ENCODE results near the gene SNTA1.
A peak's percentile ranks its signal among the peaks of the same experiment; 100 is the strongest.
"Not testable (repeated sequence)": the region's sequence is repeated elsewhere in the genome, so short reads cannot be mapped to it uniquely, and the experiment has no call there.

SNTA1 gene

DNA sequence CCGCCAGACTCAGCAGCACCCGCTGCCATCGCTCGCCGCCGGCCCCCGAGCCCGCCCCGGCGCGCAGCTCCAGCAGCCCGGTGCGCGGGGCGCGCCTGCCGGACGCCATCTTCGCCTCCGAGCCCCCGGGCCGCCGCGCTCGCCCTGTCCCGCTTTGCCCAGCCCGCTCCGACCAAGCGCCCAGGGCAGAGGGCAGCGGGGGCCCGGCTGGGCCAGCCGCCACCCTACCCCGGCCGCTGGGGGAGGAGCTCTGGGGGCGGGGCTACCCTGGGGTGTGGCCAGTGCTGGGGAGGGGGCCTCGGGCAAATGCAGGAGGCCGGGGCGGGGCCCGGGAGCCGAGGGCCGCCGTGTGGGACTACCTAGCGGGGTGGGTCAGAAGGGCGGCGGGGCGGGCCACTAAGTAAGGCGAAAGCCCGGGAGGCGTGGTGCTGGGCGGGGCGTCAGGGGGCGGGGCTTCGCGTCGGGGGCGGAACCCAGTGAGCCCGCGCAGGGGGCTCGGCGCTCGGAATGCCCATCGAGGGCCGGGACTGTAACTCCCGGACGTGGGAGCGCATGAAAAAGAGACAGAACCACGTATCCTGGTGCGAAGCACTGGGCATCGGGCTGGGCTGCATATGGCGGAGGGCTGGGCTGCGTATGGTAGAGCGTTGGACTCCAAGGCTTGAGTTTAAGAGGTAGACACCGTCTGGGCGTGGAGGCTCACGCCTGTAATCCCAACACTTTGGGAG lies at the start of gene SNTA1:
TSS of gene SNTA1 (minus strand) at position 252 of the 728 bp plus-strand sequence. CDS start at position 109, 143 bp downstream.
- Histone ChIP-seq H3K36me3 (ENCODE audit: insufficient read depth, low read length) (no peaks in the 10 kb centered on the region), H3K79me2 (ENCODE audit: control insufficient read depth, insufficient read depth, low read length, unreplicated experiment) (no peaks in the 10 kb centered on the region), H3K4me3 (ENCODE audit: low read depth, low read length) (peak within 1 kb of the TSS; percentile 90), H3K27ac (ENCODE audit: low read depth, low read length) (no peak within 1 kb of the TSS), H3K4me1 (ENCODE audit: control insufficient read depth, insufficient read depth, low read length, unreplicated experiment) (peaks cover 5% of the 10 kb centered on the region), H2AFZ (ENCODE audit: low read length, unreplicated experiment) (peak within 1 kb of the TSS; percentile 90), H3K27me3 (ENCODE audit: insufficient read depth, low read length) (no peaks in the 10 kb centered on the region)

DNA sequence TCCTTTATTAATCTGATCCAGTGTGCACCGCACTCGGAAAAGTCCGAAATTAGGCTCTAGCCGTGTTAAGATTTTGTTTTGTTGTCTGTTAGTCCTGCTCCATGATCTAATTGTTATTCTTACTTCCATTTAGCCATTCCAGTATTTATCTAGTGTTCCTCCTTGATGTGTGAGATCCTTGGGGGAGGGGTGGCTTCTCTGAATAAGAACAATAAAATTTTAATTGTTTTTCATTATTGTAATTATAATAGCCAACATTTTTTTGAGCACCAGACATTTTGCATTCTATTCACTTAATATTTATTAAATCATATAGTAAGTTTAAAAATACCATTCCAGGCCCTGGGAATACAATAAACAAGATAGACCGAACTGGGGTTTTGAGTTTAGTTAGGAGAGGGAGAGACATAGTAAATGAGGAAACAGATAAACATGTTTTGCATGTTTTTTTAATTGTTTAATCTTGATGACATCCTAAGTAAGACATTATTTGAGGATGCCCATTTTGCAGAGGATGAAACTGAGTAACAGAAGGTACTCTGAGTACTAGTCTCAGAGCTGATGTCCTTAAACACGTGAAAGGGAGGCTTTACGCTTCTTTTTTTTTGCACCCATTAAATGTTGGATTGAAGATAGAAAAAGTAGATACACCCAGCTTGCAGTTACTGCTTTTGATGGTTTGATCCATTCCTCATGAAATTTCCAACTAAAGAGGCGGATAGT lies 47.5 kb upstream of the SNTA1 start:
- Histone ChIP-seq H3K4me1 (ENCODE audit: control insufficient read depth, insufficient read depth, low read length, unreplicated experiment) (peaks cover 5% of the 10 kb centered on the region), H2AFZ (ENCODE audit: low read length, unreplicated experiment) (no peak overlapping the region), H3K27ac (ENCODE audit: low read depth, low read length) (no peak overlapping the region), H3K36me3 (ENCODE audit: insufficient read depth, low read length) (no peaks in the 10 kb centered on the region), H3K27me3 (ENCODE audit: insufficient read depth, low read length) (no peaks in the 10 kb centered on the region), H3K4me3 (ENCODE audit: low read depth, low read length) (peak overlapping the region; percentile 86), H3K79me2 (ENCODE audit: control insufficient read depth, insufficient read depth, low read length, unreplicated experiment) (peaks cover 14% of the 10 kb centered on the region)

DNA sequence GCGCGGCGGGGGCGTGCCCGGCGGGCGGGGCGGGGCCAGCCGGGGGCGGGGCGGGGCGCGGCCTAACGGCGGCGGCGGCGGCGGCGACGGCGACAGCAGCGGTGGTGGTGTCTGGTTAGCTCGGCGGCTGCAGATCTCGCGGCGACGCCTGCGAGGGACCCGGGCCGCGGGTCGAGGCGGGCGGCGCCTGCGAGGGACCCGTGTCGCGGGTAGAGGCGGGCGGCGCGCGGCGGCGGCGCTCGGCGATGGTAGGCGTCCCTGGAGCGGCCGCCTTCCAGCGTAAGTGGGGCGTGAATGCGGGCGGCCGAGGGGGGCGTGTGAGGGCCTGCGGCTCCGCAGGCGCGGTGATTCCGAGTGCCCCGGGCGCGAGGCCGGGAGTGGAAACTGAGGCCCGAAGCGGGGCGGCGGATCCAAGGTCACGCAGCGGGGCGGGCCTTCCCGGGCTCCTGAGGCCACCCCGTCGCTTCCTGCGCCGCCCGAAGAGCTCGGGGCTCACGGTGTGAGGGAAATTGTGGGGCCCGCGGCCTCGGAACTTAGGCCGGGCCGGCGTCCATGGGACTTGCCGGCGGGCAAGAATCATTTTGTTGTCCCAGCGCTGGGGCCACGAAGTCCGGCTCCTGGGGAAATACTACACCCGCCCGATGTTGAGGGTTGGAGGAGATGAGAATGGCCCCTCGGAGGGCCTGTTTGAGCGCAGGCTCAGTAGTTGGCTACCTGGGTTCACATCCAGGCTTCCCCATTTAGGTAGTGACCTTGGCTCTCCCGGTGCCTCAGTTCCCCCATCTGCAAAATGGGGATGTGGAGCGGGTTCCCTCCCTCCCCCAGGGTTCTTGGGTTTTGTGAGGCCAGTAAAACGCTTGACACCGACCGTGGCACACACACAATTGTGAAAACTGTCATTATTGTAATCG lies 46.7 kb upstream of the SNTA1 start, which contains the start of gene CBFA2T2:
TSS of gene CBFA2T2 (plus strand) at position 74 of the 911 bp plus-strand sequence. CDS start at position 246, 172 bp downstream.
- H3K27ac ChIP-seq (ENCODE audit: low read depth, low read length): peak within 1 kb of the TSS; percentile 82
- H2AFZ ChIP-seq (ENCODE audit: low read length, unreplicated experiment): peak within 1 kb of the TSS; percentile 92
- H3K4me3 ChIP-seq (ENCODE audit: low read depth, low read length): peak within 1 kb of the TSS; percentile 96
- H3K27me3 ChIP-seq (ENCODE audit: insufficient read depth, low read length): no peaks in the 10 kb centered on the region
- peaks cover 14% of the 10 kb centered on the region for H3K79me2 ChIP-seq (ENCODE audit: control insufficient read depth, insufficient read depth, low read length, unreplicated experiment)
- peaks cover 5% of the 10 kb centered on the region for H3K4me1 ChIP-seq (ENCODE audit: control insufficient read depth, insufficient read depth, low read length, unreplicated experiment)
- no peaks in the 10 kb centered on the region for H3K36me3 ChIP-seq (ENCODE audit: insufficient read depth, low read length)

DNA sequence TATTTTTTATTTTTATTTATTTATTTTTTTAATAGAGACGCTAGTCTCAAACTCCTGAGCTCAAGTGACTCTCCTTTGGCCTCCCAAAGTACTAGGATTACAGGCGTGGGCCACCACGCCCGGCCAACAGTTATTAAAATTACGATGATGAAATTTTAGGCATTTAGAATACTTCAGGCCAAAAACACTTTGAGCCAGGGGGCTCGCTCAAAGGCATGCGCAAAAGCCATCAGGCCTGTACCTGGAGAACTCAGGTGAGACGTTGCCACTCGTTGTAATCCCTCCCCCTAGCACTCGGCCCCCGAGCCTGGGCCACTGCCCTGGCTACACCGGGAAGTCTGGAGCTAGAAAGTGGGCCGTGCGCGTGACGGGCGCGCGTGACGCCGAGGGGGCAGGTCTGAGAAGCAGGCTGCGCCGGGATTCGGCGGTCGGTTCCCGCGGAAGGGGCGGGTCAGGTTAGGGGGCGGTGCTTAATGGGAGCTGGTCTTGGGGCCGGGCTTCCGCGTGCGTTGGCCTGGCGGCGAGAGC lies 46.0 kb upstream of the SNTA1 start:
- peaks cover 5% of the 10 kb centered on the region for H3K4me1 ChIP-seq (ENCODE audit: control insufficient read depth, insufficient read depth, low read length, unreplicated experiment)
- H3K27ac ChIP-seq (ENCODE audit: low read depth, low read length): peak overlapping the region; percentile 82

DNA sequence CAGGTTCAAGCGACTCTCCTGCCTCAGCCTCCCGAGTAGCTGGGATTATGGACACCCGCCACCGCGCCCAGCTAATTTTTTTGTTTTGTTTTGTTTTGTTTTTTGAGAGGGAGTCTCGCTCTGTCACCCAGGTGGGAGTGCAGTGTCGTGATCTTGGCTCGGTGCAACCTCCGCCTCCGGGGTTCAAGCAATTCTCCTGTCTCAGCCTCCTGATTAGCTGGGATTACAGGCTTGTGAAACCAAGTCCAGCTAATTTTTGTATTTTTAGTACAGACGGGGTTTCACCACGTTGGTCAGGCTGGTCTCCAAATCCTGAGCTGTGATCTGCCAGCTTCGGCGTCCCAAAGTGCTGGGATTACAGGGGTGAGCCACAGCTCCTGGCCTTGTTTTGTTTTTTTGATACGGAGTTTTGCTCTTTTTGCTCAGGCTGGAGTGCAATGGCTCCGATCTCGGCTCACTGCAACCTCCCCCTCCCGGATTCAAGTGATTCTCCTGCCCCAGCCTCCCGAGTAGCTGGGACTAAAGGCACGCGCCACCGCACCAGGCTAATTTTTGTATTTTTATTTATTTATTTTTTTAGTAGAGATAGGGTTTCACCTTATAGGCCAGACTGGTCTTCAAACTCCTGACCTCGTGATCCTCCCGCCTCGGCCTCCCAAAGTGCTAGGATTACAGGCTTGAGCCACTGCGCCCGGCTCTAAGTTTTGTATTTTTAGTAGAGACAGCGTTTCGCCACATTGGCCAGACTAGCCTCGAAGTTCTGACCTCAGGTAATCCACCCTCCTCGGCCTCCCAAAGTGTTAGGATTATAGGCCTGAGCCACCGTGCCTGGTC lies 45.3 kb upstream of the SNTA1 start:
- H3K36me3 ChIP-seq (ENCODE audit: insufficient read depth, low read length); H3K27me3 ChIP-seq (ENCODE audit: insufficient read depth, low read length); H3K4me1 ChIP-seq (ENCODE audit: control insufficient read depth, insufficient read depth, low read length, unreplicated experiment); H2AFZ ChIP-seq (ENCODE audit: low read length, unreplicated experiment): not testable (repeated sequence)
- Histone ChIP-seq H3K79me2 (ENCODE audit: control insufficient read depth, insufficient read depth, low read length, unreplicated experiment) (peaks cover 14% of the 10 kb centered on the region), H3K4me3 (ENCODE audit: low read depth, low read length) (peak overlapping the region; percentile 96), H3K27ac (ENCODE audit: low read depth, low read length) (peak overlapping the region; percentile 82)

More for the DNA sequence above, 46.0 kb upstream of the SNTA1 start:
- no peaks in the 10 kb centered on the region for H3K27me3 ChIP-seq (ENCODE audit: insufficient read depth, low read length)
- peaks cover 14% of the 10 kb centered on the region for H3K79me2 ChIP-seq (ENCODE audit: control insufficient read depth, insufficient read depth, low read length, unreplicated experiment)
- no peaks in the 10 kb centered on the region for H3K36me3 ChIP-seq (ENCODE audit: insufficient read depth, low read length)
- H3K4me3 ChIP-seq (ENCODE audit: low read depth, low read length): peak overlapping the region; percentile 96
- peak overlapping the region; percentile 92 for H2AFZ ChIP-seq (ENCODE audit: low read length, unreplicated experiment)

DNA sequence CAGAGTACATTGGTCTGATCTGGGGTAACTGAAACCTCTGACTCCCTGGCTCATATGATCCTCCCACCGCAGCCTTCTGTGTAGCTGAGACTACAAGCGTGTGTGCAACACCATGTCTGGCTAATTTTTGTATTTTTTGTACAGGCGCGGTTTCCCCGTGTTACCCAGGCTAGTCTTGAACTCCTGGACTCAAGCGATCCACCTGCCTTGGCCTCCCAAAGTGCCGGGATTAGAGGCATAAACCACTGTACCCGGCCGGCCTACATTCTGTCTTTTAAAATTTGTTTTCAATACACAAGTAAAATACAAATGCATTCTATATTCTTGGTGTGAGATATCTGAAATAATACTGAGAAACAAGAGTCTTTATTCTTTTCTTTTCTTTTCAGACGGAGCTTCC lies 44.6 kb upstream of the SNTA1 start:
- no peak overlapping the region for H3K27ac ChIP-seq (ENCODE audit: low read depth, low read length)
- no peaks in the 10 kb centered on the region for H3K27me3 ChIP-seq (ENCODE audit: insufficient read depth, low read length)
- peaks cover 12% of the 10 kb centered on the region for H3K79me2 ChIP-seq (ENCODE audit: control insufficient read depth, insufficient read depth, low read length, unreplicated experiment)
- H2AFZ ChIP-seq (ENCODE audit: low read length, unreplicated experiment): no peak overlapping the region
- H3K4me1 ChIP-seq (ENCODE audit: control insufficient read depth, insufficient read depth, low read length, unreplicated experiment): peaks cover 5% of the 10 kb centered on the region
- H3K36me3 ChIP-seq (ENCODE audit: insufficient read depth, low read length): no peaks in the 10 kb centered on the region
- H3K4me3 ChIP-seq (ENCODE audit: low read depth, low read length): no peak overlapping the region

DNA sequence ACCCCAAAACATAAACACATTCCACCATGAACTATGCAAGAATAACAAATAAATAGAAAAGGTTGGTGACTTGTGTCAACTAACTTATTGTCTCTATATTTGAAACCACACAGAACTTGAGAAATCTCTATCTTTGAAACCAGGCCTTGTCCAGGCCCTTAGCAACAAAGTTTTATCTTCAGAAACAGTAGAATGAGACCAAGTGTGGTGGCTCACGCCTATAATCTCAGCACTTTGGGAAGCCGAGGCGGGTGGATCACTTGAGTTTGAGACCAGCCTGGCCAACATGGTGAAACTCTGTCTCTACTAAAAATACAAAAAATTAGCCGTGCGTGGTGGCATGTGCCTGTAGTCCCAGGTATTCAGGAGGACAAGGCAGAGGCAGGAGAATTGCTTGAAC lies 39.6 kb upstream of the SNTA1 start:
- H3K4me3 ChIP-seq (ENCODE audit: low read depth, low read length); H3K27me3 ChIP-seq (ENCODE audit: insufficient read depth, low read length); H3K4me1 ChIP-seq (ENCODE audit: control insufficient read depth, insufficient read depth, low read length, unreplicated experiment); H3K27ac ChIP-seq (ENCODE audit: low read depth, low read length); H2AFZ ChIP-seq (ENCODE audit: low read length, unreplicated experiment); H3K79me2 ChIP-seq (ENCODE audit: control insufficient read depth, insufficient read depth, low read length, unreplicated experiment); H3K36me3 ChIP-seq (ENCODE audit: insufficient read depth, low read length): not testable (repeated sequence)

DNA sequence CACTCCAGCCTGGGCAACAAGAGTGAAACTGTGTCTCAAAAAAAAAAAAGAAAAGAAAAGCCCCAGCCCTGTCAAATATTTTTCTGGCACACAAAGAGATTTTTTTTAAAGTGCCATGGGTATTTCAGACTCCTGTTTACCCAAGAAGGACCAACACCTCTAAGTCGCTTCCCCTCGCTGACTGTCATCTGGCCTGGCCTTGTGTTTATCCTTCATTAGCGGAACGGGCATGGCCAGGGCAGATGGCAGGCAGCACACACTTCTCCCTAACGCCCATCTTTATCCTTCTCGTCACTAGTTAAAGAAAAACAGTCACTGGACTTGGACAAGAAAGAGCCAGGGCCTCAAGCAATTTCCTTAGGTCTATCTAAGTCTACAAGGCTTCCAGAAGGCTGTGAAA lies 39.0 kb upstream of the SNTA1 start:
- H3K4me3 ChIP-seq (ENCODE audit: low read depth, low read length): no peak overlapping the region
- no peaks in the 10 kb centered on the region for H3K4me1 ChIP-seq (ENCODE audit: control insufficient read depth, insufficient read depth, low read length, unreplicated experiment)
- no peaks in the 10 kb centered on the region for H3K36me3 ChIP-seq (ENCODE audit: insufficient read depth, low read length)
- H3K79me2 ChIP-seq (ENCODE audit: control insufficient read depth, insufficient read depth, low read length, unreplicated experiment): no peaks in the 10 kb centered on the region
- no peak overlapping the region for H3K27ac ChIP-seq (ENCODE audit: low read depth, low read length)
- no peak overlapping the region for H2AFZ ChIP-seq (ENCODE audit: low read length, unreplicated experiment)
- no peaks in the 10 kb centered on the region for H3K27me3 ChIP-seq (ENCODE audit: insufficient read depth, low read length)

DNA sequence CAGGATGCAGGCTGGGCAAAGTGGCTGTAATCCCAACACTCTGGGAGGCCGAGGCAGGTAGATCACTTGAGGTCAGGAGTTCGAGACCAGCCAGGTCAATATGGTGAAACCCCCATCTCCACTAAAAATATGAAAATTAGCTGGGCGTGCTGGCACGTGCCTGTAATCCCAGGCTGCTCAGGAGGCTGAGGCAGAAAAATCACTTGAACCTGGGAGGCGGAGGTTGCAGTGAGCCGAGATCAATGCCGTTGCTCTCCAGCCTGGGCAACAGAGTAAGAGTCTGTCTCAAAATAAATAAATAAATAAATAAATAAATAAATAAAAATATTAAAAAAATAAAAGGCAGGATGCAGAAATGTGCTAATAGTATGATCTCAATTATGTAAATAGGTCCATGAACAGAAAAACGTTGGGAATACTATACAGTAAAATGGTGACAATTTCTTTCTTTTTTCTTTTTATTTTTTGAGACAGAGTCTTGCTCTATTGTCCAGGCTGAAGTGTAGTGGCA lies 37.9 kb upstream of the SNTA1 start:
- no peak overlapping the region for H3K4me3 ChIP-seq (ENCODE audit: low read depth, low read length)
- no peaks in the 10 kb centered on the region for H3K36me3 ChIP-seq (ENCODE audit: insufficient read depth, low read length)
- no peaks in the 10 kb centered on the region for H3K79me2 ChIP-seq (ENCODE audit: control insufficient read depth, insufficient read depth, low read length, unreplicated experiment)
- H2AFZ ChIP-seq (ENCODE audit: low read length, unreplicated experiment): no peak overlapping the region
- H3K27ac ChIP-seq (ENCODE audit: low read depth, low read length): no peak overlapping the region
- H3K4me1 ChIP-seq (ENCODE audit: control insufficient read depth, insufficient read depth, low read length, unreplicated experiment): no peaks in the 10 kb centered on the region
- no peaks in the 10 kb centered on the region for H3K27me3 ChIP-seq (ENCODE audit: insufficient read depth, low read length)

Data from ACC112 (cell line).